B cell (primary cell): ENCODE results near the gene KCNJ6.

Experiments used
- CTCF ChIP-seq: fragments of 200-600 bp; IDR thresholded peaks from one replicate; pipeline ENCODE4 v1.8.0; 2022; ENCODE audit warnings: antibody characterized with exemption, mild to moderate bottlenecking
- EZH2 ChIP-seq: IDR thresholded peaks from 2 replicates; pipeline ENCODE4 v1.6.1; 2012; ENCODE audit warnings: borderline replicate concordance, low read depth, mild to moderate bottlenecking, moderate library complexity, low read length; ENCODE audit not compliant: insufficient read depth, poor library complexity, severe bottlenecking

DNA sequence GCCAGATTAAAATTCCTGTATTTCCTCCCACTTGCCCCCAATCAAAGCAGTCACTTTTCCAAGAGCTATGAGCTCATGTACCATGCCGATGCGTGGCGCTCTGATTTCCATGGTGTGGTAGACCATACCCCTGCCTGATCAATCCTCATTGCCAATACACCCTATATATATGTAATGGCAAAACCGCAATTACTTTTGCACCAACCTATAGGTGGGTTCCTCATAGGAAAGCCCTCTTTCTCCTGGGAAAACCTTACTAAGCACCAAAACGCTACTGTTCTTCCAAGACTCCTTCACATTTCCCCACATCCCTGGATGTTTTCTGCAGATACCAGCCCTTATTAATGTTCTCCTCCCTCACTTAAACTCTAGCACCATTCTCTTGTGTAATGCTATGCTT is 11.0 kb downstream of the KCNJ6 start:
- TF ChIP-seq CTCF (no peak), EZH2 (no peak)
